GM23338 (cell line): Measurements from ENCODE around the gene SMIM22. TPM values are rescaled to one million over a fixed set of nuclear protein-coding genes. Genes with fewer than 3 reads are reported as not detected.

ENCODE experiments used
- ATAC-seq: fragments of 200-7000 bp; cut with Tn5 transposase; 3 replicates; pipeline ENCODE4 v1.9.1; 2020
- DNase-seq: peaks from one replicate; pipeline ENCODE4 v3.0.0-alpha.2; 2015; ENCODE audit warnings: low spot score
- H2AFZ ChIP-seq: fragments of 200-600 bp; sonication (generic); 2 replicates; pipeline ENCODE4 v1.8.0; 2016; ENCODE audit warnings: antibody characterized with exemption, mild to moderate bottlenecking, moderate library complexity
- H3F3A ChIP-seq: fragments of 200-600 bp; sonication (generic); replicated peaks from 2 replicates; pipeline ENCODE4 v1.8.0; 2017; ENCODE audit warnings: antibody characterized with exemption, mixed run types, low read depth
- H3K27ac ChIP-seq: fragments of 200-600 bp; sonication (generic); 2 replicates; pipeline ENCODE4 v1.6.1; 2016; ENCODE audit warnings: low read depth
- H3K27me3 ChIP-seq: fragments of 200-600 bp; sonication (generic); 2 replicates; pipeline ENCODE4 v1.8.0; 2016; ENCODE audit warnings: mild to moderate bottlenecking, mixed run types, moderate library complexity; ENCODE audit not compliant: insufficient read depth
- H3K36me3 ChIP-seq: fragments of 200-600 bp; sonication (generic); 2 replicates; pipeline ENCODE4 v1.8.0; 2016; ENCODE audit warnings: mild to moderate bottlenecking; ENCODE audit not compliant: insufficient read depth
- H3K4me1 ChIP-seq: fragments of 200-600 bp; sonication (generic); 2 replicates; pipeline ENCODE4 v1.8.0; 2016; ENCODE audit warnings: mild to moderate bottlenecking, moderate library complexity; ENCODE audit not compliant: insufficient read depth
- H3K4me2 ChIP-seq: fragments of 200-600 bp; sonication (generic); 2 replicates; pipeline ENCODE4 v1.7.1; 2017; ENCODE audit warnings: mixed run types
- H3K4me3 ChIP-seq: fragments of 200-600 bp; sonication (generic); 2 replicates; pipeline ENCODE4 v1.6.1; 2016; ENCODE audit warnings: mixed run types
- H3K79me2 ChIP-seq: fragments of 200-600 bp; sonication (generic); replicated peaks from 2 replicates; pipeline ENCODE4 v1.8.0; 2017; ENCODE audit warnings: mild to moderate bottlenecking; ENCODE audit not compliant: insufficient read depth
- H3K9me2 ChIP-seq: fragments of 200-600 bp; sonication (generic); 2 replicates; pipeline ENCODE4 v1.8.0; 2017; ENCODE audit not compliant: insufficient read depth
- H4K20me1 ChIP-seq: fragments of 200-600 bp; sonication (generic); replicated peaks from 2 replicates; pipeline ENCODE4 v1.8.0; 2017; ENCODE audit warnings: mild to moderate bottlenecking; ENCODE audit not compliant: insufficient read depth
- H3K27ac Mint-ChIP-seq: 2 replicates; pipeline ENCODE4 v1.8.0; 2020; ENCODE audit warnings: inconsistent platforms, mild to moderate bottlenecking, moderate library complexity, mixed read lengths
- H3K27me3 Mint-ChIP-seq: 3 replicates; pipeline ENCODE4 v1.8.0; 2022; ENCODE audit warnings: low read depth, mild to moderate bottlenecking, moderate library complexity, mixed read lengths, inconsistent platforms; ENCODE audit not compliant: insufficient read depth, poor library complexity
- H3K36me3 Mint-ChIP-seq: 3 replicates; pipeline ENCODE4 v1.8.0; 2021; ENCODE audit warnings: low read depth, mild to moderate bottlenecking, inconsistent platforms, moderate library complexity, mixed read lengths
- H3K4me1 Mint-ChIP-seq: 3 replicates; pipeline ENCODE4 v1.8.0; 2020; ENCODE audit warnings: mild to moderate bottlenecking, inconsistent platforms, mixed read lengths
- H3K4me3 Mint-ChIP-seq: 3 replicates; pipeline ENCODE4 v1.8.0; 2021; ENCODE audit warnings: moderate library complexity, mild to moderate bottlenecking, inconsistent platforms, mixed read lengths
- H3K9me3 Mint-ChIP-seq: 3 replicates; pipeline ENCODE4 v1.8.0; 2020; ENCODE audit warnings: moderate library complexity, mild to moderate bottlenecking, inconsistent platforms, mixed read lengths
- EZH2phosphoT487 ChIP-seq: fragments of 200-600 bp; sonication (generic); IDR thresholded peaks from one replicate; pipeline ENCODE4 v1.8.1; 2018; ENCODE audit warnings: antibody characterized with exemption; ENCODE audit not compliant: unreplicated experiment
- JUNB ChIP-seq: IDR thresholded peaks from one replicate; pipeline ENCODE4 v1.6.1; 2016; ENCODE audit warnings: antibody characterized with exemption; ENCODE audit not compliant: unreplicated experiment
- ZNF331 ChIP-seq: fragments of 250-450 bp; sonication (Bioruptor Pico); IDR thresholded peaks from 2 replicates; pipeline ENCODE4 v1.5.0; 2020; ENCODE audit warnings: low read depth, mild to moderate bottlenecking, moderate library complexity
- polyA plus RNA-seq: library from polyadenylated mRNA; unstranded; fragments of >200 nt; fragmentation: Nextera tagmentation; extraction: Ambion mirVana; gene quantifications from 2 replicates; pipeline ENCODE4 v1.2.1, GENCODE V29; 2016
- total RNA-seq: library from RNA; depleted of rRNA; stranded (reverse); fragments of >200 nt; shearing (Covaris generic); gene quantifications from 2 replicates; pipeline ENCODE4 v1.2.3, GENCODE V29; 2014
- TF ChIP-seq, protein P1 (sequence below): fragments of 250-450 bp; sonication (Bioruptor Pico); IDR thresholded peaks from 2 replicates; pipeline ENCODE4 v1.5.0; 2020; ENCODE audit warnings: mild to moderate bottlenecking, moderate library complexity

SMIM22 gene
- total and polyA plus RNA-seq, 2 experiments from 2014 or later, result 1.4 TPM; not detected in 1

DNA sequence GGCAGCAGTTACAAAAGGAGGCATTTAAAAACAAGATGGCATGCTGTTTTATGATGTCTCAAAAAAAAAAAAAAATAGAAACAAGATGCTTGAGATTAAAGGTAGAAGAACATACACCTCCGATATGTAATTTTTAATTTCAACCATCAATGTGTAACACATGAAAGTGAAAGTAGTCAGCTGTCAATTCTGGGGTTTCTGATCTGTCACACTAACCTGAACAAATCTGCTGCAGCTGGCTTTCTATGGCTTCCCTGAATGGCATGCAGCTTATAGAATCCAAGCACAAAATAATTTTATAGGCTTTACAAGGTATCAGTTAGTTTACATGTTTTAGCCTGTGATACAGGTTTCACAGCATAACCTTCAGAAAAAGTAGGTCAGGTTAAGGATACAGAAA lies 38.4 kb downstream of the SMIM22 start:
- H3K79me2 ChIP-seq, result peaks cover 17% of the 10 kb centered on the region
- H3K36me3 Mint-ChIP-seq, result peaks cover 64% of the 10 kb centered on the region
- TF ChIP-seq JUNB, result no peak
- TF ChIP-seq, protein P1, sequence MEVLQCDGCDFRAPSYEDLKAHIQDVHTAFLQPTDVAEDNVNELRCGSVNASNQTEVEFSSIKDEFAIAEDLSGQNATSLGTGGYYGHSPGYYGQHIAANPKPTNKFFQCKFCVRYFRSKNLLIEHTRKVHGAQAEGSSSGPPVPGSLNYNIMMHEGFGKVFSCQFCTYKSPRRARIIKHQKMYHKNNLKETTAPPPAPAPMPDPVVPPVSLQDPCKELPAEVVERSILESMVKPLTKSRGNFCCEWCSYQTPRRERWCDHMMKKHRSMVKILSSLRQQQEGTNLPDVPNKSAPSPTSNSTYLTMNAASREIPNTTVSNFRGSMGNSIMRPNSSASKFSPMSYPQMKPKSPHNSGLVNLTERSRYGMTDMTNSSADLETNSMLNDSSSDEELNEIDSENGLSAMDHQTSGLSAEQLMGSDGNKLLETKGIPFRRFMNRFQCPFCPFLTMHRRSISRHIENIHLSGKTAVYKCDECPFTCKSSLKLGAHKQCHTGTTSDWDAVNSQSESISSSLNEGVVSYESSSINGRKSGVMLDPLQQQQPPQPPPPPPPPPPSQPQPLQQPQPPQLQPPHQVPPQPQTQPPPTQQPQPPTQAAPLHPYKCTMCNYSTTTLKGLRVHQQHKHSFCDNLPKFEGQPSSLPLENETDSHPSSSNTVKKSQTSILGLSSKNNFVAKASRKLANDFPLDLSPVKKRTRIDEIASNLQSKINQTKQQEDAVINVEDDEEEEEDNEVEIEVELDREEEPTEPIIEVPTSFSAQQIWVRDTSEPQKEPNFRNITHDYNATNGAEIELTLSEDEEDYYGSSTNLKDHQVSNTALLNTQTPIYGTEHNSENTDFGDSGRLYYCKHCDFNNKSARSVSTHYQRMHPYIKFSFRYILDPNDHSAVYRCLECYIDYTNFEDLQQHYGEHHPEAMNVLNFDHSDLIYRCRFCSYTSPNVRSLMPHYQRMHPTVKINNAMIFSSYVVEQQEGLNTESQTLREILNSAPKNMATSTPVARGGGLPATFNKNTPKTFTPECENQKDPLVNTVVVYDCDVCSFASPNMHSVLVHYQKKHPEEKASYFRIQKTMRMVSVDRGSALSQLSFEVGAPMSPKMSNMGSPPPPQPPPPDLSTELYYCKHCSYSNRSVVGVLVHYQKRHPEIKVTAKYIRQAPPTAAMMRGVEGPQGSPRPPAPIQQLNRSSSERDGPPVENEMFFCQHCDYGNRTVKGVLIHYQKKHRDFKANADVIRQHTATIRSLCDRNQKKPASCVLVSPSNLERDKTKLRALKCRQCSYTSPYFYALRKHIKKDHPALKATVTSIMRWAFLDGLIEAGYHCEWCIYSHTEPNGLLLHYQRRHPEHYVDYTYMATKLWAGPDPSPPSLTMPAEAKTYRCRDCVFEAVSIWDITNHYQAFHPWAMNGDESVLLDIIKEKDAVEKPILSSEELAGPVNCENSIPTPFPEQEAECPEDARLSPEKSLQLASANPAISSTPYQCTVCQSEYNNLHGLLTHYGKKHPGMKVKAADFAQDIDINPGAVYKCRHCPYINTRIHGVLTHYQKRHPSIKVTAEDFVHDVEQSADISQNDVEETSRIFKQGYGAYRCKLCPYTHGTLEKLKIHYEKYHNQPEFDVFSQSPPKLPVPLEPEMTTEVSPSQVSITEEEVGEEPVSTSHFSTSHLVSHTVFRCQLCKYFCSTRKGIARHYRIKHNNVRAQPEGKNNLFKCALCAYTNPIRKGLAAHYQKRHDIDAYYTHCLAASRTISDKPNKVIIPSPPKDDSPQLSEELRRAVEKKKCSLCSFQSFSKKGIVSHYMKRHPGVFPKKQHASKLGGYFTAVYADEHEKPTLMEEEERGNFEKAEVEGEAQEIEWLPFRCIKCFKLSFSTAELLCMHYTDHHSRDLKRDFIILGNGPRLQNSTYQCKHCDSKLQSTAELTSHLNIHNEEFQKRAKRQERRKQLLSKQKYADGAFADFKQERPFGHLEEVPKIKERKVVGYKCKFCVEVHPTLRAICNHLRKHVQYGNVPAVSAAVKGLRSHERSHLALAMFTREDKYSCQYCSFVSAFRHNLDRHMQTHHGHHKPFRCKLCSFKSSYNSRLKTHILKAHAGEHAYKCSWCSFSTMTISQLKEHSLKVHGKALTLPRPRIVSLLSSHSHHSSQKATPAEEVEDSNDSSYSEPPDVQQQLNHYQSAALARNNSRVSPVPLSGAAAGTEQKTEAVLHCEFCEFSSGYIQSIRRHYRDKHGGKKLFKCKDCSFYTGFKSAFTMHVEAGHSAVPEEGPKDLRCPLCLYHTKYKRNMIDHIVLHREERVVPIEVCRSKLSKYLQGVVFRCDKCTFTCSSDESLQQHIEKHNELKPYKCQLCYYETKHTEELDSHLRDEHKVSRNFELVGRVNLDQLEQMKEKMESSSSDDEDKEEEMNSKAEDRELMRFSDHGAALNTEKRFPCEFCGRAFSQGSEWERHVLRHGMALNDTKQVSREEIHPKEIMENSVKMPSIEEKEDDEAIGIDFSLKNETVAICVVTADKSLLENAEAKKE (CRISPR knock-in tag), result no peak
- no peak overlapping the region for H3K27ac Mint-ChIP-seq
- H3F3A ChIP-seq, result 0 out of 2 replicates have a peak, but pooled peaks cover 10% of the 10 kb centered on the region
- no peak overlapping the region for H3K27ac ChIP-seq
- H3K9me2 ChIP-seq, result no peaks in the 10 kb centered on the region
- no peaks in the 10 kb centered on the region for H3K27me3 ChIP-seq
- no peaks in the 10 kb centered on the region for H3K4me1 Mint-ChIP-seq
- ATAC-seq (no peak), DNase-seq (no peak)
- no peaks in the 10 kb centered on the region for H3K4me1 ChIP-seq
- peaks cover 25% of the 10 kb centered on the region for H4K20me1 ChIP-seq
- no peak overlapping the region for H3K4me3 ChIP-seq
- no peaks in the 10 kb centered on the region for H3K9me3 Mint-ChIP-seq
- peaks cover 3% of the 10 kb centered on the region for H3K27me3 Mint-ChIP-seq
- H3K36me3 ChIP-seq, result peaks cover 45% of the 10 kb centered on the region
- H3K4me3 Mint-ChIP-seq, result no peak overlapping the region
- no peak overlapping the region for H2AFZ ChIP-seq
- no peak overlapping the region for H3K4me2 ChIP-seq

GRCh38 chr16:4836727-4837126 lies 41.6 kb downstream of the SMIM22 start:
- TF ChIP-seq EZH2phosphoT487 (no peak), ZNF331 (CRISPR knock-in tag) (no peak)
- Histone ChIP-seq H3K27me3 (no peaks in the 10 kb centered on the region), H3K36me3 (peaks cover 41% of the 10 kb centered on the region), H3K79me2 (peaks cover 18% of the 10 kb centered on the region), H3K27ac (no peak overlapping the region), H2AFZ (no peak overlapping the region), H3F3A (0 out of 2 replicates have a peak, but pooled peaks cover 16% of the 10 kb centered on the region), H4K20me1 (peaks cover 11% of the 10 kb centered on the region; the same call in 1 of the 2 replicates), H3K4me1 (no peaks in the 10 kb centered on the region), H3K9me2 (no peaks in the 10 kb centered on the region), H3K4me3 (no peak overlapping the region), H3K4me2 (no peak overlapping the region)
- H3K36me3 Mint-ChIP-seq, result peaks cover 67% of the 10 kb centered on the region
- no peak overlapping the region; the same call in 2 of the 3 replicates for H3K4me3 Mint-ChIP-seq
- no peak for DNase-seq
- H3K27me3 Mint-ChIP-seq, result peaks cover 2% of the 10 kb centered on the region
- ATAC-seq, result no peak
- no peaks in the 10 kb centered on the region for H3K9me3 Mint-ChIP-seq
- no peaks in the 10 kb centered on the region for H3K4me1 Mint-ChIP-seq
- no peak overlapping the region for H3K27ac Mint-ChIP-seq
